ENCODE measurements around the gene AHRR.
"Not testable (repeated sequence)": the region's sequence is repeated elsewhere in the genome, so short reads cannot be mapped to it uniquely, and the experiment has no call there.

Gene AHRR

GRCh38 chr5:389891-390622, 68.5 kb downstream of the AHRR start:
- no peak for FAIRE-seq
- no peak for DNase-seq (ENCODE audit: extremely low spot score, insufficient read length, low read depth)

- DNase-seq (ENCODE audit: extremely low spot score, insufficient read length, low read depth) (no peak), FAIRE-seq (no peak)
Observed at GRCh38 chr5:390623-391491, 69.3 kb downstream of the AHRR start.

GRCh38 chr5:392431-392988, 71.0 kb downstream of the AHRR start:
- no peak for DNase-seq (ENCODE audit: extremely low spot score, insufficient read length, low read depth)
- peak; percentile 90 for FAIRE-seq

GRCh38 chr5:393846-394275, 72.3 kb downstream of the AHRR start:
- no peak for DNase-seq (ENCODE audit: extremely low spot score, insufficient read length, low read depth)

GRCh38 chr5:394671-395155, 73.2 kb downstream of the AHRR start:
- no peak for DNase-seq (ENCODE audit: extremely low spot score, insufficient read length, low read depth)
- FAIRE-seq = no peak

More at GRCh38 chr5:393846-394275, 72.3 kb downstream of the AHRR start:
- no peak for FAIRE-seq

- FAIRE-seq (no peak), DNase-seq (ENCODE audit: extremely low spot score, insufficient read length, low read depth) (no peak)
Observed at GRCh38 chr5:395156-395920, 73.8 kb downstream of the AHRR start.

- no peak for FAIRE-seq
- no peak for DNase-seq (ENCODE audit: extremely low spot score, insufficient read length, low read depth)
Observed at GRCh38 chr5:395921-396530, 74.5 kb downstream of the AHRR start.

- FAIRE-seq (no peak), DNase-seq (ENCODE audit: extremely low spot score, insufficient read length, low read depth) (no peak)
Observed at GRCh38 chr5:396531-396961, 75.0 kb downstream of the AHRR start.

- not testable (repeated sequence) for DNase-seq (ENCODE audit: extremely low spot score, insufficient read length, low read depth); FAIRE-seq
Observed at GRCh38 chr5:398141-398474, 76.6 kb downstream of the AHRR start.

- FAIRE-seq (no peak), DNase-seq (ENCODE audit: extremely low spot score, insufficient read length, low read depth) (no peak)
Observed at GRCh38 chr5:398475-399295, 77.2 kb downstream of the AHRR start.

- DNase-seq (ENCODE audit: extremely low spot score, insufficient read length, low read depth) = peak; percentile 65
Observed at GRCh38 chr5:399296-400281, 78.1 kb downstream of the AHRR start.

GRCh38 chr5:400282-401145, 79.0 kb downstream of the AHRR start:
- DNase-seq (ENCODE audit: extremely low spot score, insufficient read length, low read depth) = no peak
- peak; percentile 12 for FAIRE-seq

More at GRCh38 chr5:399296-400281, 78.1 kb downstream of the AHRR start:
- peak; percentile 98 for FAIRE-seq

- no peak for DNase-seq (ENCODE audit: extremely low spot score, insufficient read length, low read depth)
Observed at GRCh38 chr5:401146-402034, 79.9 kb downstream of the AHRR start.

GRCh38 chr5:402219-402614, 80.7 kb downstream of the AHRR start:
- DNase-seq (ENCODE audit: extremely low spot score, insufficient read length, low read depth); FAIRE-seq: not testable (repeated sequence)

More at GRCh38 chr5:401146-402034, 79.9 kb downstream of the AHRR start:
- FAIRE-seq = no peak

- FAIRE-seq (peak; percentile 97), DNase-seq (ENCODE audit: extremely low spot score, insufficient read length, low read depth) (no peak)
Observed at GRCh38 chr5:402615-403359, 81.3 kb downstream of the AHRR start.
